ENCODE data around the gene PTCH1.
A peak's percentile ranks its signal among the peaks of the same experiment; 100 is the strongest.

Gene PTCH1

DNA sequence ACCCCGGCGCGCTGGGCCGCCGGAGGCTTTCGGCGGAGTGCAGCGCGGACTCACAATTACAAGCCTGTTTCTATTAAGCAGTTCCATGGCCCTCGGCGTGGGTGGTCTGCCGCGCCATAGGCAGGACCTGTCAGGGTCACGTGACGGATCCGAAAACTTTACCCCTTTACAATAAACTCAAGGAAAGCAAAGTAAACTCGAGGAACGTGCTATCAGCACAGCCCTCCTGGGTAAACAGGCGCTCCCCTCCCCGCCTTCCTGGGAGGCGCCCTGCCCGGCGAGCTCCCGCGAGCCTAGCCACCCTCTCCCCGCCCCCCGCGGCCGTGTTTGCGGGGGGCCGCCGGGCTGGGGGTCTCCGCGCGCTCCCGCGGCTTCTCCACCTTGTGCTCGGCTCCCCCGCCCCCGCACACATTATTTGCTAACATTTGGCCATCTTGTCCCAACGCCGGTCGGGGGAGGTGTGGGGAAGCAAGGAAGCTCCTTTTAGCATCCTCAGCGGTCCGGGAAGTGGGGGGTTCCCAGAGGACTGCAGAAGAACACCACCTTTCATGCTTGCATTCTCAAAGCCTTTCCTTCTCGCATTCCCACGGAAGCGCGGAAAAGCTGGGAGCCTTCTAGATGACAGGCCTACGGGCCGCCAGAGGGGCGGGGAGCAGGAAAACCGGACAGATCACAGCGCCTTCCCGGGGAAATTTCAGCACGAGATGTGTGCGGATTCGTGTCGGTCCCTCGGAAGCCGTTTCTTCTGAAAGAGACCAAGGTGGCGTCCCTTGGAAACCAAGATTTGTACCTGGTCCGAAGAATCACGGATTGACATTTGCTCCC lies at the start of gene PTCH1:
Gene PTCH1, minus strand, starts transcription at position 238 of the 825 bp plus-strand sequence.
- Mint-ChIP-seq H3K4me1 (peaks cover 7% of the 10 kb centered on the region), H3K36me3 (no peaks in the 10 kb centered on the region), H3K27ac (peak within 1 kb of the TSS; percentile 48), H3K4me3 (peak within 1 kb of the TSS; percentile 87), H3K9me3 (peaks cover 5% of the 10 kb centered on the region), H3K27me3 (peaks cover 22% of the 10 kb centered on the region)
- ATAC-seq (ENCODE audit: low read depth) (peak; percentile 57), DNase-seq (ENCODE audit: low spot score in 2 of 2) (no peak)

DNA sequence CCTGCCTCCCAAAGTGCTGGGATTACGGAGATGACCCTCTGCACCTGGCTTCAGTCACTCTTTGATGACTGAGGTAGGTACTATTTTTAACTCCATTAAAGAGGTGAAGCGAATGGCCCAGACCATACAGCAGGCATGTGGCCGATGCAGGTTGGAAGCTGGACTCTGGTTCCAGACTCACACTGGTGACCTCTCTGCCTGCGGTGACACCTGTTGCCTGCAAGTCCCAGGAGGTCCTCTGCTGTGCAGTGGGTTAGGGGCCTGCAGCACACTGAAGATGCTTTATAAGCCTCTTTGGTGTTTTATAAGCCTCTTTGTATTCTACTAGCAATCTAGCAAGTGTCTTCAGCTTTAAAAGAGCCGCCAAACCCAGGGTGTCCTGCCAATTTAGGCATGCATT lies 49.2 kb upstream of the PTCH1 start:
- DNase-seq (ENCODE audit: low spot score in 2 of 2) (no peak), ATAC-seq (ENCODE audit: low read depth) (no peak)
- H3K4me1 Mint-ChIP-seq: peaks cover 6% of the 10 kb centered on the region
- no peaks in the 10 kb centered on the region for H3K9me3 Mint-ChIP-seq
- H3K36me3 Mint-ChIP-seq: no peaks in the 10 kb centered on the region
- peaks cover 6% of the 10 kb centered on the region for H3K27me3 Mint-ChIP-seq
- no peak overlapping the region for H3K27ac Mint-ChIP-seq
- H3K4me3 Mint-ChIP-seq: no peak overlapping the region

DNA sequence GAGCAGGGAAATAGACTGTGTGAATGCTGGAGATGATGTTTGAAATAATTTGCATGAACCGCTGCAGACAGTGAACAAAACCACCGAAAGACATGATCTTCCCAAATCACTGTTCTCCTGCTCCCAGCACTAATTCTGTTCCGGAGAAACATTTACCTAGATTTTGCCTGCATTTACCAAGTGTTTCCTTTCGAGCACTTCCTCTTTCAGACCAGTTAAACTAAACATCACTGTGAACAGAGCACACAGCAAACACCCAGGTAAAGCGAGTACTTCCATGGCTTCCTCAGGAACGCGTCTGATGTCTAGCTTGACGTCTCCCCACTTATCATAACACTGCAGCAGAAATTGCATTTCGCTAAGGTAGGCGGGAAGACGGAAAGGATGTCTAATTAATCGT lies 45.1 kb upstream of the PTCH1 start:
- no peak for ATAC-seq (ENCODE audit: low read depth)
- Mint-ChIP-seq H3K4me1 (peaks cover 9% of the 10 kb centered on the region), H3K9me3 (peaks cover 3% of the 10 kb centered on the region), H3K4me3 (peak overlapping the region; percentile 15), H3K27ac (no peak overlapping the region), H3K36me3 (no peaks in the 10 kb centered on the region), H3K27me3 (peaks cover 12% of the 10 kb centered on the region)
- DNase-seq (ENCODE audit: low spot score in 2 of 2): no peak

DNA sequence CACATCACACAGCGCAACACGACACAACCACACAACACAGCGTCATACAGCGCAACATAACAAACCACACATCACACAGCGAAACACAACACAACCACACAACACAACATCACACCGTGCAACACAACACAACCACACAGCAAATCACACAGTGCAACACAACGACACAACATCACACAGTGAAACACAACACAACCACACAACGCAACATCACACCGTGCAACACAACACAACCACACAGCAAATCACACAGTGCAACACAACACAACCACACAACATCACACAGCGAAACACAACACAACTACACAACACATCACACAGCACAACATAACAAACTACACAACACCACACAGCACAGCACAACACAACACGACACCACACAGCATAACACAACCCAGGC lies 40.4 kb upstream of the PTCH1 start:
- ATAC-seq (ENCODE audit: low read depth) (no peak), DNase-seq (ENCODE audit: low spot score in 2 of 2) (no peak)
- Mint-ChIP-seq H3K4me1 (peaks cover 9% of the 10 kb centered on the region), H3K36me3 (no peaks in the 10 kb centered on the region), H3K9me3 (peaks cover 3% of the 10 kb centered on the region), H3K27ac (no peak overlapping the region), H3K4me3 (no peak overlapping the region), H3K27me3 (peaks cover 22% of the 10 kb centered on the region)

- ATAC-seq (ENCODE audit: low read depth) (no peak), DNase-seq (ENCODE audit: low spot score in 2 of 2) (no peak)
- peaks cover 3% of the 10 kb centered on the region for H3K9me3 Mint-ChIP-seq
- no peak overlapping the region for H3K4me3 Mint-ChIP-seq
- no peak overlapping the region for H3K27ac Mint-ChIP-seq
- peaks cover 5% of the 10 kb centered on the region for H3K4me1 Mint-ChIP-seq
- H3K27me3 Mint-ChIP-seq: peaks cover 22% of the 10 kb centered on the region
- H3K36me3 Mint-ChIP-seq: no peaks in the 10 kb centered on the region
Measured at GRCh38 chr9:95556521-95556920, 39.8 kb upstream of the PTCH1 start.

DNA sequence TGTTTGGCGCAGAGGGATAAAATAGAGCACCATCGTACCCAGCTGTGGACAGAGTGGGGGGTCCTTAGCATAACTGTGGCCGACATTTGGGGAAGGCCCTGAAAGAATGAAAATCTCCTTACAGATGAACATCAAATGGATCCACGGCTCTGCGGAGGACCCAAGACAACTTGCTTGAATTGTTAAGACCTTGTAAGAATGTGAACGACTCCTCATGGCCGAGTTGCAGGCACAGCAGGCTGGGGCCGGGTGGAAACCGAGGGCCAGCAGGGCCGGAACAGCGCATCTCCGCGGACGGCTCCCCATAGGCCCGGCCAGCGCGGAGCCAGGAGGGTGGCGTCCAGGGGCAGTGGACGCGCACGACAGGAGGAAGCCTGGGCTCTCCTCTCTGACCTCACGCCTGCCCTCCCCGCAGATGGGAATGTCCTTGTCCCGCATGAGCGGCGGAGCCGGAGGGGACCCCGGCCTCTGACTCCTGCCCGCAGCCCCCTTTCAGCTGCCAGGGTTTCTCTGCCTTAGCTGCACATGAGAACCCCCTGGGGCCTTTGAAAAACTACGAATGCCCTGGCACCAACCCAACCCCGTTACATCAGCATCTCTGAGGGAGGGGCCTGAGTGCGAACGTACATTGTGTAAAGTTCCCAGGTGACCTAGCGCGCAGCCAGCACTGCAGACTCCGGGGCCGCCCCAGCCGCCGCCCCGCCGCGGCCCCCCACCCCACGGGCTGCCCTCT lies 36.2 kb upstream of the PTCH1 start:
- Mint-ChIP-seq H3K4me1 (peaks cover 5% of the 10 kb centered on the region), H3K4me3 (no peak overlapping the region), H3K27ac (no peak overlapping the region), H3K9me3 (peaks cover 3% of the 10 kb centered on the region), H3K36me3 (no peaks in the 10 kb centered on the region), H3K27me3 (peaks cover 22% of the 10 kb centered on the region)
- DNase-seq (ENCODE audit: low spot score in 2 of 2): no peak
- peak; percentile 34 for ATAC-seq (ENCODE audit: low read depth)

DNA sequence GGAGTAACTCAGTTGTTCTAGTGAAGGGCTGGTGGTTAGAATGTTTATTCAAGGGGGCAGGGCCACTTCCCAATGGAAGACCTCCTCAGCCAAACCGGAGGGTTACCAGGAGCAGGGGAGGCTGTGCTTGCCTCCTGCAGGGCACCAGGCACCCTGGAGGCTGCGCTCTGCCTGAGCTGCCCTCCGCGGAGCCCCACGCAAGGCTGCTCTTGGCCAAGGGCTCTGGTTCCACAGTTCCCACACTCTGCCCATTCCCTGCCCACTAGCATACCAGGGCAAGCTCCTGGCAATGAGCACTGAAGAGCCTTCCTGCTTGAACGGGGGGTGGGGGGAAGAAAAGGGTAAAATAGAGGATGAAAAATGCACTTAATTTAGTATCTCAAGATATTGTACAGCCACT lies 35.5 kb upstream of the PTCH1 start:
- Mint-ChIP-seq H3K4me1 (peaks cover 4% of the 10 kb centered on the region), H3K27ac (no peak overlapping the region), H3K9me3 (peaks cover 2% of the 10 kb centered on the region), H3K27me3 (peaks cover 21% of the 10 kb centered on the region), H3K36me3 (no peaks in the 10 kb centered on the region), H3K4me3 (no peak overlapping the region)
- DNase-seq (ENCODE audit: low spot score in 2 of 2) (no peak), ATAC-seq (ENCODE audit: low read depth) (no peak)

- Mint-ChIP-seq H3K27me3 (peaks cover 16% of the 10 kb centered on the region), H3K4me1 (no peaks in the 10 kb centered on the region), H3K27ac (no peak overlapping the region), H3K9me3 (no peaks in the 10 kb centered on the region), H3K4me3 (no peak overlapping the region), H3K36me3 (no peaks in the 10 kb centered on the region)
- ATAC-seq (ENCODE audit: low read depth) (no peak), DNase-seq (ENCODE audit: low spot score in 2 of 2) (no peak)
Measured at GRCh38 chr9:95551406-95551805, 34.6 kb upstream of the PTCH1 start.

- no peak overlapping the region for H3K4me3 Mint-ChIP-seq
- no peaks in the 10 kb centered on the region for H3K4me1 Mint-ChIP-seq
- H3K36me3 Mint-ChIP-seq: no peaks in the 10 kb centered on the region
- H3K27ac Mint-ChIP-seq: no peak overlapping the region
- DNase-seq (ENCODE audit: low spot score in 2 of 2): no peak
- H3K27me3 Mint-ChIP-seq: peaks cover 13% of the 10 kb centered on the region
- no peaks in the 10 kb centered on the region for H3K9me3 Mint-ChIP-seq
- ATAC-seq (ENCODE audit: low read depth): no peak
Measured at GRCh38 chr9:95545831-95546567, 29.2 kb upstream of the PTCH1 start.

GRCh38 chr9:95533996-95534680 lies 17.4 kb upstream of the PTCH1 start:
- no peak overlapping the region for H3K27ac Mint-ChIP-seq
- ATAC-seq (ENCODE audit: low read depth) (no peak), DNase-seq (ENCODE audit: low spot score in 2 of 2) (no peak)
- peaks cover 11% of the 10 kb centered on the region for H3K27me3 Mint-ChIP-seq
- H3K4me3 Mint-ChIP-seq: no peak overlapping the region
- no peaks in the 10 kb centered on the region for H3K36me3 Mint-ChIP-seq
- H3K4me1 Mint-ChIP-seq: no peaks in the 10 kb centered on the region
- no peaks in the 10 kb centered on the region for H3K9me3 Mint-ChIP-seq

GRCh38 chr9:95529910-95530309 lies 13.1 kb upstream of the PTCH1 start:
- H3K4me3 Mint-ChIP-seq: no peak overlapping the region
- H3K27me3 Mint-ChIP-seq: peaks cover 18% of the 10 kb centered on the region
- ATAC-seq (ENCODE audit: low read depth): no peak

DNA sequence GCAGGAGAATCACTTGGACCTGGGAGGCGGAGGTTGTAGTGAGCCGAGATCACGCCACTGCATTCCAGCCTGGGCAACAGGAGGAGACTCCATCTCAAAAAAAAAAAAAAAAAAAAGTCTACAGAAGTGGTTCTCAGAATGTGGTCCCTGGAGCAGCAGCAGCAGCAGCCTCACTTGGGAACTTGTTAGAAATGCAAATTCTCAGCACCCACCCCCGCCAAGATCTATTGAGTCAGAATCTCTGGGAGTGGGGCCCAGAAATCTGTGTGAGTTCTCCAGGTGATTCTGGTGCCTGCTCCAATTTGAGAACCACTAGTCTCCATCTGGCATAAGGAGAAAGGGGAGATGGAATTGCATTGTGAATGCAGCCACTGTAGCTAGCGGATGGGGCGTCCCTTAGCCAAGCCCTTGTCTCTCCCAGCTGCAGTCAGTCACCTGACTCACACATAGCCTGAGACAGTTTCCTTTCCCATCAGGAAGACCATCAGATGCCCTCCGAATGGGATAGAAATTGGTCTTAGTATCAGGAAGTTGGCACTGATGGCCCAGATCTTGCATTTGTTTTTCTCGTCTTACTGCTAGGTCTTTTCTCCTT lies 12.2 kb upstream of the PTCH1 start:
- H3K4me3 Mint-ChIP-seq: no peak overlapping the region
- peaks cover 2% of the 10 kb centered on the region for H3K36me3 Mint-ChIP-seq
- no peaks in the 10 kb centered on the region for H3K4me1 Mint-ChIP-seq
- peaks cover 21% of the 10 kb centered on the region for H3K27me3 Mint-ChIP-seq
- ATAC-seq (ENCODE audit: low read depth) (no peak), DNase-seq (ENCODE audit: low spot score in 2 of 2) (no peak)
- H3K27ac Mint-ChIP-seq: no peak overlapping the region
- no peaks in the 10 kb centered on the region for H3K9me3 Mint-ChIP-seq

More at GRCh38 chr9:95529910-95530309, 13.1 kb upstream of the PTCH1 start:
- Mint-ChIP-seq H3K4me1 (no peaks in the 10 kb centered on the region), H3K36me3 (peaks cover 2% of the 10 kb centered on the region), H3K9me3 (no peaks in the 10 kb centered on the region), H3K27ac (no peak overlapping the region)
- DNase-seq (ENCODE audit: low spot score in 2 of 2): no peak

GRCh38 chr9:95522871-95523370 lies 6.2 kb upstream of the PTCH1 start:
- Mint-ChIP-seq H3K36me3 (peaks cover 2% of the 10 kb centered on the region), H3K27ac (no peak overlapping the region), H3K4me1 (no peaks in the 10 kb centered on the region), H3K4me3 (no peak overlapping the region), H3K9me3 (peaks cover 5% of the 10 kb centered on the region), H3K27me3 (peaks cover 15% of the 10 kb centered on the region)
- DNase-seq (ENCODE audit: low spot score in 2 of 2) (no peak), ATAC-seq (ENCODE audit: low read depth) (no peak)
